ENCODE measurements around the gene CLEC11A.

GRCh38 chr19:50768277-50768676 is 45.1 kb downstream of the CLEC11A start:
- TF ChIP-seq CTCF (optimal IDR thresholded peaks at IDR 0.05 in 1 of 3, IDR thresholded peaks at IDR 0.05 in 1 of 3, conservative IDR thresholded peaks at IDR 0.05 in 1 of 3; ENCODE audit: extremely low read depth in 1 of 3, insufficient read depth in 2 of 3, low read length in 3 of 3): no peak
- TF ChIP-seq EZH2 (IDR thresholded peaks at IDR 0.05; ENCODE audit: low read length): no peak
